SKM-1 (cell line): ENCODE results near the gene UBE2O.

ENCODE experiments used
- DNase-seq: peaks from one replicate; lab custom pipeline; 2025; ENCODE audit not compliant: unreplicated experiment; lab: John Stamatoyannopoulos, UW

UBE2O gene

GRCh38 chr17:76467809-76468633 lies 15.1 kb upstream of the UBE2O start:
- DNase-seq: no peak

- DNase-seq: no peak
These were observed 14.4 kb upstream of the UBE2O start, which contains the start of gene AANAT for GRCh38 chr17:76467366-76467765. Gene AANAT (plus strand): TSS chr17:76467603. CDS start chr17:76468747, 1,144 bp downstream.

- no peak for DNase-seq
These were observed 13.8 kb upstream of the UBE2O start for GRCh38 chr17:76466775-76467130.

- no peak for DNase-seq
These were observed 9.8 kb upstream of the UBE2O start for GRCh38 chr17:76462556-76463290.

- no peak for DNase-seq
These were observed 9.0 kb upstream of the UBE2O start for GRCh38 chr17:76461765-76462555.

GRCh38 chr17:76459674-76460073 lies 6.7 kb upstream of the UBE2O start:
- no peak for DNase-seq

GRCh38 chr17:76458580-76459490 lies 5.9 kb upstream of the UBE2O start:
- DNase-seq: no peak

GRCh38 chr17:76453431-76453743 lies 435 bp upstream of the UBE2O start:
- no peak for DNase-seq

GRCh38 chr17:76452127-76452659 lies 759 bp downstream of the UBE2O start:
- DNase-seq: no peak

- DNase-seq: no peak
These were observed 1.4 kb downstream of the UBE2O start for GRCh38 chr17:76451506-76451905.

- no peak for DNase-seq
These were observed 3.8 kb downstream of the UBE2O start for GRCh38 chr17:76449126-76449525.

- no peak for DNase-seq
These were observed 4.9 kb downstream of the UBE2O start for GRCh38 chr17:76447931-76448652.

- DNase-seq: no peak
These were observed 6.3 kb downstream of the UBE2O start for GRCh38 chr17:76446449-76447231.

- DNase-seq: no peak
These were observed 7.1 kb downstream of the UBE2O start for GRCh38 chr17:76445697-76446448.

- no peak for DNase-seq
These were observed 8.2 kb downstream of the UBE2O start for GRCh38 chr17:76444518-76445311.

- no peak for DNase-seq
These were observed 10.3 kb downstream of the UBE2O start for GRCh38 chr17:76442341-76443338.
